Fibroblast of lung (primary cell): ENCODE data around the gene KCNIP1.

ENCODE experiments used
- EZH2 ChIP-seq: IDR thresholded peaks from 2 replicates; pipeline ENCODE4 v1.5.1; 2012; ENCODE audit warnings: low read length, control low read depth, mild to moderate bottlenecking; ENCODE audit errors: missing control alignments
- TF ChIP-seq, protein P1 (sequence below), 2 donors: IDR thresholded peaks in 1 of 2; conservative IDR thresholded peaks in 1 of 2; 1 replicate in 1 of 2; 2 replicates in 1 of 2; pipeline ENCODE4 v1.5.1; 2011 to 2012; ENCODE audit warnings: low read length in 2 of 2, control low read depth in 1 of 2, inconsistent platforms in 1 of 2, low read depth in 1 of 2, mild to moderate bottlenecking in 1 of 2

- TF ChIP-seq, protein P1, sequence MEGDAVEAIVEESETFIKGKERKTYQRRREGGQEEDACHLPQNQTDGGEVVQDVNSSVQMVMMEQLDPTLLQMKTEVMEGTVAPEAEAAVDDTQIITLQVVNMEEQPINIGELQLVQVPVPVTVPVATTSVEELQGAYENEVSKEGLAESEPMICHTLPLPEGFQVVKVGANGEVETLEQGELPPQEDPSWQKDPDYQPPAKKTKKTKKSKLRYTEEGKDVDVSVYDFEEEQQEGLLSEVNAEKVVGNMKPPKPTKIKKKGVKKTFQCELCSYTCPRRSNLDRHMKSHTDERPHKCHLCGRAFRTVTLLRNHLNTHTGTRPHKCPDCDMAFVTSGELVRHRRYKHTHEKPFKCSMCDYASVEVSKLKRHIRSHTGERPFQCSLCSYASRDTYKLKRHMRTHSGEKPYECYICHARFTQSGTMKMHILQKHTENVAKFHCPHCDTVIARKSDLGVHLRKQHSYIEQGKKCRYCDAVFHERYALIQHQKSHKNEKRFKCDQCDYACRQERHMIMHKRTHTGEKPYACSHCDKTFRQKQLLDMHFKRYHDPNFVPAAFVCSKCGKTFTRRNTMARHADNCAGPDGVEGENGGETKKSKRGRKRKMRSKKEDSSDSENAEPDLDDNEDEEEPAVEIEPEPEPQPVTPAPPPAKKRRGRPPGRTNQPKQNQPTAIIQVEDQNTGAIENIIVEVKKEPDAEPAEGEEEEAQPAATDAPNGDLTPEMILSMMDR (conservative IDR thresholded peaks at IDR 0.05 in 1 of 2, IDR thresholded peaks at IDR 0.05 in 1 of 2; ENCODE audit: low read depth in 1 of 2, low read length in 2 of 2) = no peak
- TF ChIP-seq EZH2 = no peak
Observed at GRCh38 chr5:170701334-170701733, 197.5 kb downstream of the KCNIP1 start.
